Measurements from ENCODE around the gene TUBGCP6. TPM values are rescaled to one million over a fixed set of nuclear protein-coding genes. Genes with fewer than 3 reads are reported as not detected.

TUBGCP6 gene
- total RNA-seq, 1 donor from 2014 or later, result 26.3 TPM

DNA sequence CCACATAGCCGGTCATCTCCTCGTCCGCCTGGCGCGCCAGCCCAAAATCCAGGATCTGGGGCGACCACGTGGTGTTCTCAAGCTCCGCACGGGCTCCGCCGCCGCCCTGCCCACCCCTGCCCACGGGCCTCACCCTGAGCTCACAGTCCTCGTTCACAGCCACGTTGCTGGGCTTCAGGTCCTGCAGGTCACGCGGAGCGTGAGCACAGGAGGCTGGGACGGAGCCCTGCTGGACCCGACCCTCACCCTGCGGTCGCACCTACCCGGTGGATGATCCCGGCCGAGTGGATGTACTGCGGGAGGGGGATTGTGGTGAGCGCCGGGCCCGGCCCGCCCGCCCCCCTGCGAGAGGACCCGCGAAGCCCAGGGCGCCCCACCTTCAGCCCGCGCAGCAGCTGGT is 22.2 kb upstream of the TUBGCP6 start:
- H3K27ac ChIP-seq (ENCODE audit: low read depth, low read length), result no peak overlapping the region
- Mint-ChIP-seq H3K4me3 (ENCODE audit: unreplicated experiment) (no peak overlapping the region), H3K27me3 (ENCODE audit: low read depth, unreplicated experiment) (peaks cover 3% of the 10 kb centered on the region), H3K9me3 (ENCODE audit: unreplicated experiment) (no peaks in the 10 kb centered on the region), H3K36me3 (ENCODE audit: low read depth, unreplicated experiment) (peaks cover 8% of the 10 kb centered on the region), H3K4me1 (ENCODE audit: low read depth, unreplicated experiment) (no peaks in the 10 kb centered on the region), H3K27ac (ENCODE audit: unreplicated experiment) (no peak overlapping the region)
- TF ChIP-seq EZH2 (IDR thresholded peaks at IDR 0.05; ENCODE audit: insufficient read depth, low read length), result no peak
- TF ChIP-seq, protein P1, sequence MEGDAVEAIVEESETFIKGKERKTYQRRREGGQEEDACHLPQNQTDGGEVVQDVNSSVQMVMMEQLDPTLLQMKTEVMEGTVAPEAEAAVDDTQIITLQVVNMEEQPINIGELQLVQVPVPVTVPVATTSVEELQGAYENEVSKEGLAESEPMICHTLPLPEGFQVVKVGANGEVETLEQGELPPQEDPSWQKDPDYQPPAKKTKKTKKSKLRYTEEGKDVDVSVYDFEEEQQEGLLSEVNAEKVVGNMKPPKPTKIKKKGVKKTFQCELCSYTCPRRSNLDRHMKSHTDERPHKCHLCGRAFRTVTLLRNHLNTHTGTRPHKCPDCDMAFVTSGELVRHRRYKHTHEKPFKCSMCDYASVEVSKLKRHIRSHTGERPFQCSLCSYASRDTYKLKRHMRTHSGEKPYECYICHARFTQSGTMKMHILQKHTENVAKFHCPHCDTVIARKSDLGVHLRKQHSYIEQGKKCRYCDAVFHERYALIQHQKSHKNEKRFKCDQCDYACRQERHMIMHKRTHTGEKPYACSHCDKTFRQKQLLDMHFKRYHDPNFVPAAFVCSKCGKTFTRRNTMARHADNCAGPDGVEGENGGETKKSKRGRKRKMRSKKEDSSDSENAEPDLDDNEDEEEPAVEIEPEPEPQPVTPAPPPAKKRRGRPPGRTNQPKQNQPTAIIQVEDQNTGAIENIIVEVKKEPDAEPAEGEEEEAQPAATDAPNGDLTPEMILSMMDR (IDR thresholded peaks at IDR 0.05; ENCODE audit: insufficient read depth, low read depth, low read length), result no peak
- no peaks in the 10 kb centered on the region for H3K79me2 ChIP-seq (ENCODE audit: insufficient read depth, low read length)
- no peak overlapping the region for H3K9ac ChIP-seq (ENCODE audit: low read length)
- H2AFZ ChIP-seq (ENCODE audit: low read depth, low read length), result no peak overlapping the region
- H3K27me3 ChIP-seq (ENCODE audit: insufficient read depth, low read length), result no peaks in the 10 kb centered on the region
- no peaks in the 10 kb centered on the region for H3K36me3 ChIP-seq (ENCODE audit: insufficient read depth, low read length)
- no peaks in the 10 kb centered on the region for H3K9me3 ChIP-seq (ENCODE audit: insufficient read depth, low read depth, low read length)
- FAIRE-seq (no peak), DNase-seq (ENCODE audit: low read depth) (no peak)
- H3K4me1 ChIP-seq (ENCODE audit: insufficient read depth, low read length), result peaks cover 28% of the 10 kb centered on the region
- peaks cover 17% of the 10 kb centered on the region for H4K20me1 ChIP-seq (ENCODE audit: insufficient read depth, low read length)
- H3K4me3 ChIP-seq (ENCODE audit: insufficient read depth, low read depth, low read length), result no peak overlapping the region
- no peak overlapping the region for H3K4me2 ChIP-seq (ENCODE audit: low read length)

DNA sequence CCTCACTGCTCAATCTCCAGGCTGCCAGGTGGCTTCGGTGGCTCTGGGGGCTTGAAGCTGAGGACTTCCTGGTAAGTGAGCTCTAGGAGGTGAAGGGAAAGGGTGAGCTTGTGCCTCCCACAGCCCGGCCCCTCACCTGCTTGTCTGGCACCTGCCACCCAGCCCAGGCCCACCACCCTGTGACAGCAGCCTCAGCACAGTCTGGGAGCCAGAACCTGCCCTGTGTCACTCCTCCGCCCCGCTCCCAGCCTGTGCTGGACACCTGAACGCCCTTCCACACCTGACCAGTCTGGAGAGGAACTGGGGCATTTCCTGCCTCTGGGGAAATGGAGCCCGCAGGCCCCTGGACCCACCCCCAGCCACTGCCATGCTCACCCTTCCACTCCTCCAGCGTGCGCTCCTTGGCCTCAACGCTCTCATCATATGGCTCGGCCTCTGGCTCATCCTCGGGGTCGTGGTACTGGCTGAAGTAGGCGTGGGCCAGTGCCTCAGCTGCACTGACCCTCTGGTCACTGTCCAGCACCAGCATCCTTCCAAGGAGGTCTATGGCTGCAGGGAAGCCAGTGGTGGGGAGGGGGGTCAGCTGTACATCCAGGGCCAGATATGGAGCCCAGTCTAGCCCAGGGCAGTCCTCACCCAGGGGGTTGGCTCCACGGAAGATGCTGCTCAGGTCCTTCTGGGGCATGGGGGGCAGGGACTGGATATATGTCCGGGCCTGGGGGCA is 20.3 kb upstream of the TUBGCP6 start:
- Mint-ChIP-seq H3K4me1 (ENCODE audit: low read depth, unreplicated experiment) (no peaks in the 10 kb centered on the region), H3K36me3 (ENCODE audit: low read depth, unreplicated experiment) (peaks cover 8% of the 10 kb centered on the region), H3K27ac (ENCODE audit: unreplicated experiment) (no peak overlapping the region), H3K27me3 (ENCODE audit: low read depth, unreplicated experiment) (peaks cover 3% of the 10 kb centered on the region), H3K9me3 (ENCODE audit: unreplicated experiment) (no peaks in the 10 kb centered on the region), H3K4me3 (ENCODE audit: unreplicated experiment) (no peak overlapping the region)
- Histone ChIP-seq H3K27me3 (ENCODE audit: insufficient read depth, low read length) (no peaks in the 10 kb centered on the region), H3K79me2 (ENCODE audit: insufficient read depth, low read length) (peaks cover 6% of the 10 kb centered on the region), H3K9ac (ENCODE audit: low read length) (no peak overlapping the region), H3K9me3 (ENCODE audit: insufficient read depth, low read depth, low read length) (no peaks in the 10 kb centered on the region), H3K4me1 (ENCODE audit: insufficient read depth, low read length) (peaks cover 26% of the 10 kb centered on the region), H4K20me1 (ENCODE audit: insufficient read depth, low read length) (peaks cover 17% of the 10 kb centered on the region), H2AFZ (ENCODE audit: low read depth, low read length) (no peak overlapping the region), H3K36me3 (ENCODE audit: insufficient read depth, low read length) (no peaks in the 10 kb centered on the region), H3K4me3 (ENCODE audit: insufficient read depth, low read depth, low read length) (no peak overlapping the region), H3K27ac (ENCODE audit: low read depth, low read length) (no peak overlapping the region), H3K4me2 (ENCODE audit: low read length) (no peak overlapping the region)
- no peak for TF ChIP-seq EZH2 (IDR thresholded peaks at IDR 0.05; ENCODE audit: insufficient read depth, low read length)
- TF ChIP-seq, protein P1 (IDR thresholded peaks at IDR 0.05; ENCODE audit: insufficient read depth, low read depth, low read length), result no peak
- no peak for DNase-seq (ENCODE audit: low read depth)
- FAIRE-seq, result no peak

DNA sequence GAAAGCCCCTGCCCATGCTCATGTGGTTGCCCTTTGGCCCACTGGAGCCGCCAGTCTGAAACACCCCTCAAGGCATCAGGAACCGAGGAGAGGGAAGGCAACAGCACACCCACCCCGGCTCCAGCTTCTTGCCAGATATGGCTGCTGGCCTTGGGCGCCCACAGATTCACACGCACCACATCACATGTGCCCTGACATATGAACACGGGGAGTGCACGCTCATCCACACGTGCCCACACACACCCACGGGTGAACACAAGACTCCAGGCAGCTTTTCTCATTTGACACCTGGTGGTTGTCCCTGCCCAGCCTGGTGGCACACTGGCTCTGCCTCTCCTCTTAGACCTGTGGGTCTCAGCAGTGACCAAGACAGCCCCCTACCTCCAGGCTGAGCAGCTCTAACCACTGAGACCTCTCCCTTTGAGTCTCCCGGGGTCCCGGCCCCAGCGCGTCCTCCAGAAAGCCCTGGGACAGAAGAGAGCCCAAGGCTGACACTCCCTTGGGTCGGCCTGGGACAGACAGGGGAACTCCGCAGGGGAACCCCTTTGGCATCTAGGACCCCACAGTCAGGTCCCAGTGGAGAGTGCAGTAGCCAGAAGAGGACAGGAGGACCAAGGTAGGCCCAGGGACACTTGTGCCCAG is 19.4 kb upstream of the TUBGCP6 start:
- peaks cover 3% of the 10 kb centered on the region for H3K27me3 Mint-ChIP-seq (ENCODE audit: low read depth, unreplicated experiment)
- FAIRE-seq, result no peak

More for the DNA sequence above, 19.4 kb upstream of the TUBGCP6 start:
- Mint-ChIP-seq H3K36me3 (ENCODE audit: low read depth, unreplicated experiment) (peaks cover 8% of the 10 kb centered on the region), H3K4me3 (ENCODE audit: unreplicated experiment) (no peak overlapping the region), H3K27ac (ENCODE audit: unreplicated experiment) (no peak overlapping the region), H3K9me3 (ENCODE audit: unreplicated experiment) (no peaks in the 10 kb centered on the region), H3K4me1 (ENCODE audit: low read depth, unreplicated experiment) (no peaks in the 10 kb centered on the region)
- H3K4me3 ChIP-seq (ENCODE audit: insufficient read depth, low read depth, low read length), result no peak overlapping the region
- H3K27me3 ChIP-seq (ENCODE audit: insufficient read depth, low read length), result no peaks in the 10 kb centered on the region
- H4K20me1 ChIP-seq (ENCODE audit: insufficient read depth, low read length), result peaks cover 13% of the 10 kb centered on the region
- H3K4me1 ChIP-seq (ENCODE audit: insufficient read depth, low read length), result peaks cover 22% of the 10 kb centered on the region
- H3K27ac ChIP-seq (ENCODE audit: low read depth, low read length), result no peak overlapping the region
- H3K4me2 ChIP-seq (ENCODE audit: low read length), result no peak overlapping the region
- no peaks in the 10 kb centered on the region for H3K9me3 ChIP-seq (ENCODE audit: insufficient read depth, low read depth, low read length)
- H2AFZ ChIP-seq (ENCODE audit: low read depth, low read length), result no peak overlapping the region
- no peak overlapping the region for H3K9ac ChIP-seq (ENCODE audit: low read length)
- no peak for DNase-seq (ENCODE audit: low read depth)
- H3K79me2 ChIP-seq (ENCODE audit: insufficient read depth, low read length), result peaks cover 13% of the 10 kb centered on the region
- H3K36me3 ChIP-seq (ENCODE audit: insufficient read depth, low read length), result no peaks in the 10 kb centered on the region
- TF ChIP-seq, protein P1 (IDR thresholded peaks at IDR 0.05; ENCODE audit: insufficient read depth, low read depth, low read length), result no peak
- no peak for TF ChIP-seq EZH2 (IDR thresholded peaks at IDR 0.05; ENCODE audit: insufficient read depth, low read length)
